ENCODE data around the gene MLLT10.

The MLLT10 gene

GRCh38 chr10:21746118-21746517 is 212.1 kb downstream of the MLLT10 start:
- Histone ChIP-seq H3K9ac (ENCODE audit: insufficient read length) (no peak overlapping the region), H3K36me3 (ENCODE audit: insufficient read depth, low read length) (peaks cover 15% of the 10 kb centered on the region; the same call in 1 of the 2 replicates), H3K9me3 (ENCODE audit: low read depth, low read length) (no peaks in the 10 kb centered on the region), H3K27ac (no peak overlapping the region), H3K4me3 (no peak overlapping the region)
- DNase-seq (ENCODE audit: low read depth, low spot score), result no peak
- no peak for TF ChIP-seq FOXP2 (optimal IDR thresholded peaks at IDR 0.05; ENCODE audit: control extremely low read depth, extremely low read length, insufficient read depth)
- TF ChIP-seq POLR2AphosphoS5 (IDR thresholded peaks at IDR 0.05; ENCODE audit: borderline replicate concordance, low read depth, low read length), result no peak
- TF ChIP-seq EZH2 (IDR thresholded peaks at IDR 0.05), result no peak

- DNase-seq (ENCODE audit: low read depth, low spot score), result no peak
- no peak overlapping the region for H3K4me3 ChIP-seq
- H3K27ac ChIP-seq, result no peak overlapping the region
- H3K36me3 ChIP-seq (ENCODE audit: insufficient read depth, low read length), result peaks cover 2% of the 10 kb centered on the region; the same call in 1 of the 2 replicates
- no peak overlapping the region for H3K9ac ChIP-seq (ENCODE audit: insufficient read length)
- no peaks in the 10 kb centered on the region for H3K9me3 ChIP-seq (ENCODE audit: low read depth, low read length)
- TF ChIP-seq EZH2 (IDR thresholded peaks at IDR 0.05), result no peak
These were observed 213.8 kb downstream of the MLLT10 start for GRCh38 chr10:21747809-21748208.

GRCh38 chr10:21749788-21750187 is 215.8 kb downstream of the MLLT10 start:
- Histone ChIP-seq H3K9me3 (ENCODE audit: low read depth, low read length) (no peaks in the 10 kb centered on the region), H3K36me3 (ENCODE audit: insufficient read depth, low read length) (no peaks in the 10 kb centered on the region; the same call in 1 of the 2 replicates), H3K9ac (ENCODE audit: insufficient read length) (no peak overlapping the region), H3K4me3 (no peak overlapping the region), H3K27ac (no peak overlapping the region)
- no peak for TF ChIP-seq EZH2 (IDR thresholded peaks at IDR 0.05)
- no peak for DNase-seq (ENCODE audit: low read depth, low spot score)

- DNase-seq (ENCODE audit: low read depth, low spot score), result no peak
- TF ChIP-seq POLR2AphosphoS5 (IDR thresholded peaks at IDR 0.05; ENCODE audit: borderline replicate concordance, low read depth, low read length), result no peak
- no peak for TF ChIP-seq FOXP2 (optimal IDR thresholded peaks at IDR 0.05; ENCODE audit: control extremely low read depth, extremely low read length, insufficient read depth)
- TF ChIP-seq EZH2 (IDR thresholded peaks at IDR 0.05), result no peak
- Histone ChIP-seq H3K27ac (no peak overlapping the region), H3K9me3 (ENCODE audit: low read depth, low read length) (no peaks in the 10 kb centered on the region), H3K36me3 (ENCODE audit: insufficient read depth, low read length) (no peaks in the 10 kb centered on the region), H3K4me3 (no peak overlapping the region), H3K9ac (ENCODE audit: insufficient read length) (no peak overlapping the region)
These were observed 216.4 kb downstream of the MLLT10 start for GRCh38 chr10:21750424-21750823.

- Histone ChIP-seq H3K36me3 (ENCODE audit: insufficient read depth, low read length) (no peaks in the 10 kb centered on the region), H3K27ac (no peak overlapping the region), H3K9me3 (ENCODE audit: low read depth, low read length) (no peaks in the 10 kb centered on the region), H3K9ac (ENCODE audit: insufficient read length) (no peak overlapping the region), H3K4me3 (no peak overlapping the region)
- TF ChIP-seq EZH2 (IDR thresholded peaks at IDR 0.05) (no peak), POLR2AphosphoS5 (IDR thresholded peaks at IDR 0.05; ENCODE audit: borderline replicate concordance, low read depth, low read length) (no peak), FOXP2 (optimal IDR thresholded peaks at IDR 0.05; ENCODE audit: control extremely low read depth, extremely low read length, insufficient read depth) (no peak)
- DNase-seq (ENCODE audit: low read depth, low spot score), result no peak
These were observed 217.6 kb downstream of the MLLT10 start for GRCh38 chr10:21751341-21752310.

GRCh38 chr10:21753497-21754270 is 219.7 kb downstream of the MLLT10 start:
- Histone ChIP-seq H3K9me3 (ENCODE audit: low read depth, low read length) (no peaks in the 10 kb centered on the region), H3K36me3 (ENCODE audit: insufficient read depth, low read length) (no peaks in the 10 kb centered on the region), H3K4me3 (no peak overlapping the region), H3K27ac (no peak overlapping the region), H3K9ac (ENCODE audit: insufficient read length) (no peak overlapping the region)
- TF ChIP-seq EZH2 (IDR thresholded peaks at IDR 0.05) (no peak), POLR2AphosphoS5 (IDR thresholded peaks at IDR 0.05; ENCODE audit: borderline replicate concordance, low read depth, low read length) (no peak), FOXP2 (optimal IDR thresholded peaks at IDR 0.05; ENCODE audit: control extremely low read depth, extremely low read length, insufficient read depth) (no peak)
- DNase-seq (ENCODE audit: low read depth, low spot score), result no peak

- Histone ChIP-seq H3K36me3 (ENCODE audit: insufficient read depth, low read length) (no peaks in the 10 kb centered on the region), H3K27ac (no peak overlapping the region), H3K4me3 (no peak overlapping the region), H3K9ac (ENCODE audit: insufficient read length) (no peak overlapping the region), H3K9me3 (ENCODE audit: low read depth, low read length) (no peaks in the 10 kb centered on the region)
- no peak for DNase-seq (ENCODE audit: low read depth, low spot score)
- TF ChIP-seq FOXP2 (optimal IDR thresholded peaks at IDR 0.05; ENCODE audit: control extremely low read depth, extremely low read length, insufficient read depth) (no peak), EZH2 (IDR thresholded peaks at IDR 0.05) (no peak), POLR2AphosphoS5 (IDR thresholded peaks at IDR 0.05; ENCODE audit: borderline replicate concordance, low read depth, low read length) (no peak)
These were observed 220.5 kb downstream of the MLLT10 start for GRCh38 chr10:21754410-21755011.

- Histone ChIP-seq H3K27ac (no peak overlapping the region), H3K9ac (ENCODE audit: insufficient read length) (no peak overlapping the region), H3K4me3 (no peak overlapping the region), H3K36me3 (ENCODE audit: insufficient read depth, low read length) (no peaks in the 10 kb centered on the region), H3K9me3 (ENCODE audit: low read depth, low read length) (no peaks in the 10 kb centered on the region)
- no peak for DNase-seq (ENCODE audit: low read depth, low spot score)
- TF ChIP-seq FOXP2 (optimal IDR thresholded peaks at IDR 0.05; ENCODE audit: control extremely low read depth, extremely low read length, insufficient read depth) (no peak), EZH2 (IDR thresholded peaks at IDR 0.05) (no peak), POLR2AphosphoS5 (IDR thresholded peaks at IDR 0.05; ENCODE audit: borderline replicate concordance, low read depth, low read length) (no peak)
These were observed 222.7 kb downstream of the MLLT10 start for GRCh38 chr10:21756707-21757106.
